Stimulated activated CD8-positive, alpha-beta memory T cell treated with anti-CD3 and anti-CD28 coated beads, Interleukin-2, amount 100 ng/mL, for 1 hour (primary cell): ENCODE results near the gene NUBP2.
A peak's percentile ranks its signal among the peaks of the same experiment; 100 is the strongest.

Source experiments
- DNase-seq, 2 donors: peaks; one replicate each; pipeline ENCODE4 v3.0.0-alpha.2; 2020; ENCODE audit warnings: low read depth in 2 of 2

Gene NUBP2

DNA sequence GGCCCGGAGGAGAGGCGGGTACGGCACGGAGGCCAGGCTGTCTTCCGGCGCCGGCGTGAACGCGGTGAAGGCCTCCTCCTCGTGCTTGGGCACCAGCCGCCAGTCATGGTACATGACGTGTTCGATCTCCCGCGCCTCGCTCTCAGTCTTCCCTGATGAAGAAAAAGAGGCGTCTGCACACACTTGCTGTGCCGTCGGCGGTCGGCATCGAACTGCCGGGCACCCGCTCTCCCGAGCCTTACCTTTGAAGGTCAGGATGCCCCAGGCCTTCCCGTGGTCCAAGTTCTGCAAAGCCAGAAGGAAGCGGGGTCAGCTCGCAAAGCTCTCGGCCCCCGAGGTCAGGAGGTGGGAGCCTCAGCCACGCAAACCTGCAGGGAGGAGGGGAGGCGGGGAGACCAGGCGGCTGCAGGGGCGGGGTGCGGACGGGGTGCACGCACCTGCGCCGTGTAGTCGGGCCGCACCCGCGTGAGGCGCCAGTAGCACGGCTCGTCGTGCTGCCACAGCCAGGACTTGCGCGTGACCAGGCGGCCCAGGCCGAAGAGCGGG lies 10.3 kb upstream of the NUBP2 start, which contains the start of gene EME2:
Gene EME2, plus strand, starts transcription at position 449 of the 546 bp plus-strand sequence. CDS start 418 bp downstream, outside the sequence.
- no peak for DNase-seq

DNA sequence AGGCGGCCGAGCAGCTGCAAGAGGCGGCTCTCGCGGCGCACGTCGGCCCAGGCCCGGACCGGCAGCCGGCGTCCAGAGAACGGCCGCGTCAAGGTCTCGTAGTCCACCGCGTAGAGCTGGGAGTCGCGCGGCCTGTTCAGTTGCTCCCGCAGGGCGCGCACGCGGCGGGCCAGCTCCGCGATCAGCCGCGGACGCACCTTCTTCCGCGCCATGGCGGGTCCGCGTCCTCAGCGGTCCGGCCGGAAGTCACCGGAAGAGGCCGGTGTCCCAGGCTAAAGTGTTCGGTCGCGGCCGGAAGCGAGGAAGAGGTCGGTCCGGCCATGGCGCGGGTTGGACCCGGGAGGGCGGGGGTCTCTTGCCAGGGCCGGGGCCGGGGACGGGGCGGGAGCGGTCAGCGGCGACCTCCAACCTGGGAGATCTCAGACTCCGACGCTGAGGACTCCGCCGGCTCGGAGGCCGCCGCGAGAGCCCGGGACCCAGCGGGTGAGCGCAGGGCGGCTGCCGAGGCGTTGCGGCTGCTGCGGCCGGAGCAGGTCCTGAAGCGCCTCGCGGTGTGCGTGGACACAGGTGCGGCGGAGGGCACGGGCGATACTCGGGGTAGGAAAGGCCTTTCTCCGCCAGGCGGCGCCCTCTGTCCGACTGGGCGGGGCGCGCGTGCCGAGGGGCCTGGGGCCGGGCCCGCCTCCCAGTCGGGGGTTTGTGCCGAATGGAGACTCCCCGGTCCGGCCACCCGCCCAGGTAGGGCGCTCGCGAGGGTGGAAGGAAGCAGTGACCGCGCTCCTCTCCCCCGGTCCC lies 9.7 kb upstream of the NUBP2 start, which contains the start of gene MRPS34:
Gene MRPS34, minus strand, starts transcription at position 227 of the 795 bp plus-strand sequence. Its CDS starts 15 bp downstream, at position 212.
- peak; percentile 54 to 65 for DNase-seq

DNA sequence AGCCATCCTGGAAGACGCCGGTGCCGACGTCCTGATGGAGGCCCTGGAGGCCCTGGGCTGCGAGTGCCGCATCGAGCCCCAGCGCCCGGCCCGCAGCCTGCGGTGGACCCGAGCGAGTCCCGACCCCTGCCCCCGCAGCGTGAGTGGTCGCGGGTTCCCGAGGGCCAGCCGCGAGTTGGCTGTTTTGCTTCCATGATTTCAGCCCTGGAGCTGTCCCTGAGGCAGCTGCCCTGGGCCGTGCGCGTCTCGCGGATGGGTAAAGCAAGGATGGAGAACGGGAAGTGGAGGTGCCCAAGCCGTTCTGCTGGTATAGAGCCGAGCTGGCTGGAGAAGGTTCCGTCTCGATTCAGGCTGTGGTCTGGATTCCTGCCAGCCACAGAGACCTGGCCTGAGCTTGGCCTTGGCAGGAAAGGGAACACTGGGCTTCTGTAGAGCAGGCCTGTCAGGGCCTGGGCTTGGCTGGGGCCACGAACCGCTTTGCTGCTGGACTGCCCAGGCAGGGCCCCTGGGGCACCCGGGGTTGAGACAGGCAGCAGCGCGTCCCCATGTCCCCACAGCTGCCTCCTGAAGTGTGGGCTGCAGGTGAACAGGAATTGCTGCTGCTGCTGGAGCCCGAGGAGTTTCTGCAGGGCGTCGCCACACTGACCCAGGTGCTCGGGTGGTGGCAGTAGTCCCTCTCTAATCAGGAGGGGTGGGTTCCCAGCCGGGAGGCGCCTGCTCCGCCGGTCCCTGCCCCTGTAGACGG lies 8.9 kb upstream of the NUBP2 start:
- no peak for DNase-seq

DNA sequence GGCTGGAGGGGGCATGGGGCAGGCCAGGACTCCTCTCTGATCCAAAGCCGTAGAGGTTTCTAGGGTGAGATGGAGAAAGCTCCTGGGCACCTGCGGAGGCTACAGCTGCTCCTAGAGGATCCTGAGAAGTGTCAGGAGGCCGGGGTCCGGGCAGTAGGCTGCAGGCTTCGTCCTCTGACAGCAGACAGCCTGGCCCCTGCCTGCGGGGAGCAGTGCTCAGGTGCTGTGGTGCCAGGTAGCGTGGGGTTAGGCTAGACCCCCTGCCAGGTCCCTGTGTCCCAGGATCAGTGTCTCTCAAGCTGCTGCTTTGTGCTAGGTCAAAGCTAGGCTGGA lies 8.3 kb upstream of the NUBP2 start:
- DNase-seq, result no peak

DNA sequence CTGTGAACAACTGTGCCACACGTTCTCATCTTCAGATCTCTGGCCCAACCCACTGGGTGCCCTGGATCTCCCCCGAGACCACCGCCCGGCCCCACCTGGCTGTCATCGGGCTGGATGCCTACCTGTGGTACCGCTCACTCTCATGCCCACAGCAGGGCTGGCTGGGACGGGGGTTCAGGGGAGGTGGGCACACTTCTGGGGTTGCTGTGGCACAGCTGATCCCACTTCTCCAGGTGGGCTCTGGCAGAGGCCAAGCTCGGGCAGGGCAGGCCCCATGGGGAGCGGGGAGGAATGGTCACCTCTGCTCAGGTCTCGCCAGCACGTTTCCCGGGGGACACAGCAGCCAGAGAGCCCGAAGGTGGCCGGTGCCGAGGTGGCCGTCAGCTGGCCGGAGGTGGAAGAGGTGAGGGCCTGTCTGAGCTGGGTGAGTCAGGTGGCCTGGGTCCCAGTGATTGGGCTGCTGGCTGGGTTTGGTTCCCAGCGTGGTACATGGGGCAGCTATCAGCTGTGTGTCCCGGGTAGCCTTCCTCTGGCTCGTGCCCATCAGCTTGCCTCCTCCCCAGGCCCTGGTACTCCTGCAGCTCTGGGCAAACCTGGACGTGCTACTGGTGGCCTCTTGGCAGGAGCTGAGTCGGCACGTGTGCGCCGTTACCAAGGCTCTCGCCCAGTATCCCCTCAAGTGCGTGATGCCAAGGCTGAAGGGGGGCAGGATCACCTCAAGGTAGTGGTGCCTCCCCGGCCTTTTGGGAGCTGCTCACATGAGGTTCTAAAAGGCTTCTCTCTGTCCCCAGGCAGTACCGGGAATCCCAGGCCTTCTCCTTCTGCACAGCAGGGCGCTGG lies 7.5 kb upstream of the NUBP2 start:
- no peak for DNase-seq

DNA sequence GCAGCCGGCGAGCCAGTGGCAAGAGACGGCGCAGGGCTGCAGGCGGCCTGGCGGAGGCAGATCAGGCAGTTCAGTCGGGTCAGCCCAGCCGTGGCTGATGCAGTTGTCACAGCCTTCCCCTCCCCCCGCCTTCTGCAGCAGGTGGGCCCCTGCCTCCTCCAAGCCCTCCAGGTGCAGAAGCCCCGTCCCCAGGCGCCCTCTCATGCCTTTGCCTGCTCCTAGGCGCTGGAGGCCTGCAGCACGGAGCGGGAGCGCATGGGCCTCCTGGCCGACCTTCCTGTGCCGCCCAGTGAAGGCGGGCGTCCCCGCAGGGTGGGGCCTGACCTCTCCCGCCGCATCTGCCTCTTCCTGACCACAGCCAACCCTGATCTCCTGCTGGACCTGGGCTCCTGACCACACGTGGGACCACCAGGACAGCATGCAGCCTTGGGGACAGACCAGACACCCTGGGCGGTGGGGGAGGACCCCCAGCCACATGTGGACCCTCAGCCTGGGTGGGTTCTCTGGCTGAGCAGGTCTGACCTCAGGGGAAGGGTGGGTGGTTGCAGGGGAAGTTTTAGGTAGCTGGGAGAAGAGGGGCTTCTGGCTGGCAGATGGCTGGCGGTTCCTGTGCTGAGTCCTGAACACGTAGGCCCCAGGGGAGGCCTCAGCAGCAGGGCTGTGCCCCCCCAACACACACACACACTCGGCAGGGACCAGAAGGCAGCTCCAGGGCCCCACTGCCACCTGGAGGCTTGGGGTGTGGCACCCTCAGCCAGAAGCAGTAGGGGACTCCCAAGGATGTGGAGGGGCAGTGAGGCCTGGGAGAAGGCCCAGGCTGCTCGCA lies 6.7 kb upstream of the NUBP2 start:
- no peak for DNase-seq

DNA sequence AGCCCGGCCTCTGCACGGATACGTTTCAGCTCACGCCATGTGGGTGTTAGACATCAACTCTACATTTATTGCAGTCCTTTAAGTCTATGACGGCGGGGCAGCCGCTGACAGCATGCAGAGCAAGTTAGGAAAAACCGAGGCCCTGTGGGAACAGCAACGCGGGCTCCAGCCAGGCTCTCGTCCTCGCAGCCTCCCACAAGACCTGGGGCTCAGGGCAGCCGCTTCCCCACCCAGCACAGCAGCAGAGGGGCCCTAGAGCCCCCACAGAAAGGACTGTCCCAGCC lies 6.1 kb upstream of the NUBP2 start:
- DNase-seq, result no peak

DNA sequence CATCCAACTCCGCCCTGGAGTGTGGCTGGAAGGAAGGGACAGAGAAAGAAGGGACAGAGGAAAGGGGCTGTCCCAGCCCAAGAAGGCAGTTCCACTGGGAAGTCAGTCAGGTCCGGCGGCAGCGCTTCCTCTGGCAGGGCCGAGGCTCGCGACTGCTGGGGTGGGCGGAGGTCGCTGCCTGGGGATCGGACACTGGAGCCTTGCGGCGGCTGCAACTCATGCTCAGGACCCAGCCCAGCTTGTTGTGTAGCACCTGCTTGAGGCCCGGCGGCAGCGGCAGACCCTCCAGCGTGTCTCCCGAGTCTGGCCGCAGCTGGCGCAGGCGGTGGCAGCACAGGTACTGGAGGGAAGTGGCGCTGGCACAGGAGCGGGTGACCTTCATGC lies 5.8 kb upstream of the NUBP2 start:
- no peak for DNase-seq

DNA sequence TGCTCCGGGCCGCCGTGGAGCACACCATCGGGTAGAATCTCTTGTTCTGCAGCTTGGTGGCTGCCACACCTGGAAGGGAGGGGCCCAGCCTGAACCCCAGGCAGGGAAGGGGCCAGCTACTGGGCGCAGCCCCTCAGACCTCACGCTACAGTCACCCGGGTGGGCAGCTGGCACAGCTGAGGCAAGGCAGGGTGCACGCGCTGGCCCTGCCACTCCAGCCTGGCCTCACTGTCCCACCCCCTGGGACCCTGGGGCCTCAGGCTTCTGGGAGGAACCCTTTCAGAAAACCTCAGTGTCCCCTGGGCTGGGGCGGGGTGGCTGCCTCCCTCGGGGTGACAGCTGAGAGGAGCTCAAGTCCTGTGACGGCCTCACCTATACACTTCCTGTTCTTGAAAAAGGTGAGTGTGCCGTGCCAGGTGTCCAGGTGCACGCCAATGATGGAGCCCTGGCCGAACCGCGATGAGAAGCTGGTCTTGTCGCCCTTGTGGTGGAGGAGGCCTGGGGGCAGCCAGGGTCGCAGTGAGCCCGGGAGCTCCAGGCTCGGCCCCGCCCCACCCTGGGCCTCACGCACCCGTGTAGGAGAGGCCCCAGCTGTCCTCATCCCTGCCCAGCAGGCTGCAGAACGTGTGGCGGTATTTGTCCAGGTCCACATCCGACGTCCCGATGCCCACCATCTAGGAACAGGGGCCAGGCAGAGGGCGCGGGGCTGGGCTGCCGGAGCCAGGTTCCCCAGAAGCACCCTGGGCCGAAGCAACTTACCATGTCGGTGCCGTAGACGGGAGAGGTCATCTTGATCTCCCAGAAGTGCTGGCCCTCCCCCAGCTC lies 5.2 kb upstream of the NUBP2 start:
- no peak for DNase-seq

DNA sequence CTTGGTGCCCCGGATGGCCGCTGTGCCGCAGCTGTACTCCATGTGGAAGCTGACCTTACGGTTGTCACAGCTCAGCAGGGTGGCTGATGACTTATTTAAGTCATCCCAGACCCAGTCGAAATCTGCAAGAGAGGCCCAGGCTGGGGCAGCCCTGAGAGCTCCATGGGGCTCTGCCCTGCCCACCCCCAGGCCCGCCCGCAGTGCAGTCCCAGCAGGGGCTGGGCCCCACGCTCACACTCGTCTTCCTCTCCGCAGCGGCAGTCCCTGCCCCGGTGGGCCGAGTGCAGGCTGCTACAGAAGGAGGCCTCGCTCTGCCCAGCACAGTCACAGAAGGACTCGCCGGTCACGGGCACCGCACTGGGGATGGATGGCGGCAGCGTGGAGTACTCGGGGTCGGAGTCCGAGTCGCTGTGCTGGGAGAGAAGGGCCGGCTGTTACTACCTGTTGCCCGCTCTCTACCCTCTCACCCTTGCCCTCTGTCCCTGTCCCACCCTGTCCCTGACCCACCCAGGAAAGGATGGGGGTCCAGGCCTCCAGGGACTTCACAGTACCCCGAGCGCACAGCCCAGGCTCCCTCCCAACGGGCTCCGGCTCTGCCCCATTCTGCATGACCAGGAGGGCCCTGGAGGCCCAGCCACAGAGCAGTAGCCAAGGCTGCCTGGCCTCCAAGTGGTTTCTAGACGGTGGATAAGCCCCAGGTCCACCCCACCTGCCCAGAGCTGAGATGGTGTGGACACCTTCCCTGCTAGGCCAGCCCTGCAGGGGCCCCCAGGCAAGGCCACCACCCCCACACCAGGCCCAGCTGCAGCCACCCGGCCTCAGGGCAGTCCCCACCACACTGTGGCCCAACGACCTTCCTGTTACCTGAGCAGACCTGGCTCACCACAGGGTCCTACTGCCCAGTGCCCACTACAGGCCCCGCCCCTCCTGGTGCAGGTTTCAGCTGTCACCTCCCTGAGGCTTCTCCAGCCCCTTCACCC lies 4.3 kb upstream of the NUBP2 start:
- DNase-seq, result no peak

DNA sequence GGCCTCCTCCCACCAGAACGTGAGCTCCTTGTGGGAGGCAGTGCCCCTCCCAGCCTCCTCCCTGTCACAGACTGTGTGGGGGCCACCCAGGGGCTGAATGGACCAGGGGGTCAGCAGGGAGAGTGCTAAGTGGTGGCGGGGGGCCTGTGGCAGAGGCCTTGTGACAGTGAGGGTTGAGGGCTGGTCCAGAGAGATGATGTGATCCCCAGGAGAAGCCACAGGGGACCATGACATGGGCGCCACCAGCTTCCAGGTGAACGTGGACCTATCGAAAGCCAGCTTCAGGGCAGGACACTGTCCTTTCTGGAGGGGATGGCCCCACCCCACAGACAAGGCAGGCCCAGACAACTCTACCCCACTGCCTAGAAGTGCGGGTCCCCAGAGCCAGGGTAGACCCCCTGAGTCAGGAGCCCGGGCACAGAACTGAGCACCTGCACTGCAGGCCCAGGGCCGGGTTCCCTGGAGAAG lies 3.5 kb upstream of the NUBP2 start:
- DNase-seq, result no peak

DNA sequence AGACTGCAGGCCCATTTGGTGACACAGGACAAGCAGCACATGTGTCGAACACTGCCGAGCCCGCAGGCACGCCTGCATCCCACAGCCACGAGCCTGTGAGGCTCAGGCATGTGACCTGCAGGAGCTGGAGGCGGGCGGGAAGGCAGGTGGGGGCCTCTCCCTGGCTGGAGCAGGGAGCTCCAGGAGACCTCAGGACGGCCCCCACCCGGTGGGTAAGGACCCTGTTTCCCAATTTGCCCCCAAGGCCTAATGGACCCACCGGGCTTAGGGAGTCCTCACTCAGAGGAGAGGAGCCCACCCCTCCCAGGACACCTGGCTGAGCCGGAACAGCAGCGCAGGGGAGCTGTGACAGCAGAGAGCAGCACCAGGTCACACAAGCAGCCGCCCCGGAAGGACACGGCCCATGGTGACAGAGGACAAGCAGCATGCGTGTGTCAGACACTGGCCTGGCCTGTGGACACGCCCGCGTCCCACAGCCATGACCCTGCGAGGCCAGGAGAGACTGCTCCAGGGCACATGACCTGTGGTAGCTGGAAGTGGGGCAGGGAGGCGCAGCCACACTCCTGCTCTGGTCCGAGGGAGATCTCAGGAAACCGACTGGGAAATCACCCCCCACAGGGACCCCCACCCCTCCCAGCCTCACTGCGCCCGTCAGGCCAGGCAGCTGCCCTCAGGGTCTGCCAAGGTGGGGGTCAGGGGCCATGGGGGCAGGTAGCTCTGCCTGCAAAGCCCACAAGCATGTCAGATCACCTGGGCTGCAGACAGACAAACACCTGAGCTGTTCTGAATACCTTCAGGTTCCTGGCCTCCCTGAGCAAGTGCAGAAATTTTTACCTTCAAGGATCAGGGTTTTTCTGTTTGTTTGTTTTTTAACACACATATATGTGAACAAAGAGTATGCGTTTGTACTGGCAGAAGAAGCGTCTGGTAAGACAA lies 2.8 kb upstream of the NUBP2 start:
- DNase-seq, result no peak

DNA sequence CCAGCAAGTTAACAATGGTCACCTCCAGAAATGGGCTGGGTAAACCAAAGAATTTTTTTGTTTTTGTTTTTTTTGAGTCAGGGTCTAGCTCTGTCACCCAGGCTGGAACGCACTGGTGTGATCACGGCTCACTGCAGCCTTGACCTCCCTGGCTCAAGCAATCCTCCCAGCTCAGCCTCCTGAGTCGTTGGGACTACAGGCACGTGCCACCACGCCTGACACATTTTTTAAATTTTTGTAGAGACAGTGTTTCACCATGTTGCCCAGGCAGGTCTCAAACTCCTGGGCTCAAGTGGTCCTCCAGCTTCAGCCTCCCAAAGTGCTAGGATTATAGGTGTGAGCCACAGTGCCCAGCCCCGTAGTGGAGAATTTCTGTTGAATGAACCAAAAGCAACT lies 2.1 kb upstream of the NUBP2 start:
- DNase-seq, result no peak

DNA sequence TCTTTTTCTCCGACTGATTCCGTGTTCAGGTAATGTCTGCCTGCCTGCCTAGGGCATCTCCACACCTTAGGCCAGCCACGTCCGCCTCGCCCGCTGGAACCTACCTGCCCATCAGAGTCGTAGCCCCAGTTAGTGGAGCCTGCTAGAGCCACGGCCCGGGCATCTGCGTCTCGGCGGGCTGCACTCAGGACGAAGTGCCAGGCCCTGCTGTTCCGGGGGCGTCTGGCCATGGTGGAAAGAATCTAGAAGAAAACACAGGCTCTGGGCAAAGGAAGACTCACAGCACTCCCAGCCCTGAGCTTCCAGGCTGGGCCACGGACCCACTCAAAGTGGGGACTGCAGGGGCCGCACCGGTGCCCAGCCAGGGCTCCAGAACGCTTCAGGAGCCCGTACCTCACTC lies 1.5 kb upstream of the NUBP2 start:
- DNase-seq, result no peak

DNA sequence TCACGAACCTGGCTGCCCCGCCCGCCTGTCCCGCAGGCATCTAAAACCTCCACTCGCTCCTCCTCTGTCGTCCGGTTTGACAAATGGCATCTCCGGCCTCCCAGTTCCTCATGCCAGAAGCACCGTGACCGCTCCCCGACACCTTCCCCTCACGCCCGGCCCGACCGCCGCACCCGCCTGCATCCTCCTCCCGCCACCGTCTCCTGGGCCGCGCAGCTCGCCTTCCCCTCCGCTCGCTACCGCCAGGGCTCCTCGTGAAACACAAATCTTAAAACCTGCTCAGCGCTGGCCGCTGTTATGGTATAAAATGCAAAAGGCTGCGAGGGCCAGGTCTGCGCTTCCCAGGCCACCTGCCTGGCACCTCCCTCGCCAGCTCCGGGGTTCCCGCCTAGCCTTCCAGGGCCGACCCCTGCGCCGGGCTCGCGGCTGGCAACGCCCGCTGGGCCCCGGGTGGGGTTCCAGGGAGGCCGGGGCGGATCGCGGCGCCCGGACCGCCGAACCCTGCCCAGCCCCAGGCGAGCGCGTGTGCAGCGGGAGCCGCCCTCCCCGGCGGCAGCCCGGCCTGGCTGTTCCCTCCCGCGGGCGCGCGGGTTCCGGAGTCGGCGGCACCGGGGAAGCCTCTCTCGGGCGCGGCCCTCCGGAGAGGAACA lies 877 bp upstream of the NUBP2 start:
- no peak for DNase-seq

DNA sequence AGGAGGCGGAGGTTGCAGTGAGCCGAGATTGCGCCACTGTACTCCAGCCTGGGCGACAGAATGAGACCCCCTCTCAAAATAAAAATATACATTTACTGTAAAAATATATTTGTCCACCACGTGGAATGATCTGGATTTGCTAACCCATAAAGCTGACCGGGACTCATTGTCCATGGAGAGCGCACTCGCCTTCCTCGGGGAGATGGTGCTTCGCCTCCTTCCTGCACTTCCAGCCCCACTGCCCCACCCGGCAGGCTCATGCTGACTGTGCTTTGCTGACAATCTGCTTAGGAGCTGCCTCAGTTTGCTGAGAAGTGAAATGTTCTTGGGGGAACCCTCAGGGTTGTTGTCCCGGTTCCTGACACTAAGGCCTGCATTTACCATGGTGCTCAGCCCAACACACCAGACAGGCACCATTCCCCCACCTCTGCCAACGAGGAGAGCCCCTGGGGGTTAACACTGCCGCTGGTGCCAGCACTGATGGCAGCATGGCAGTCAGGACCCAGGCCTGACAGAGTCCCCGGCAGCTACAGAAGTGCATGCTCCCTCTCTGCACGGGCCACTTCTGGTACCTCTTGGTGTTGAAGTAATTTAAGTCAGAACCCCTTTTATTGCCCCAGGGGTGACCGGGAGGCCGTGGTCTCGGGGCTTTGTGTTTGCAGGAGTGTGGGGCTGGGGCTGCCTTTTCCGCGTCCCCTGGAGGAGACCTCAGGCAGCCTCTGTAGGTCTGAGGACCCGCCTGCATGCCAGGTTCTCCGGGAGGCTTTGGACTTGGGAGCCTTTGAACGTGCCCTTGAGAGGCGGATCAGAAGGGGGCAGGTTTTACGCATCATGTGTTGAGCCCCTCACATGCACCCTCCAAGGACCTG lies 2.5 kb downstream of the NUBP2 start:
- no peak for DNase-seq

DNA sequence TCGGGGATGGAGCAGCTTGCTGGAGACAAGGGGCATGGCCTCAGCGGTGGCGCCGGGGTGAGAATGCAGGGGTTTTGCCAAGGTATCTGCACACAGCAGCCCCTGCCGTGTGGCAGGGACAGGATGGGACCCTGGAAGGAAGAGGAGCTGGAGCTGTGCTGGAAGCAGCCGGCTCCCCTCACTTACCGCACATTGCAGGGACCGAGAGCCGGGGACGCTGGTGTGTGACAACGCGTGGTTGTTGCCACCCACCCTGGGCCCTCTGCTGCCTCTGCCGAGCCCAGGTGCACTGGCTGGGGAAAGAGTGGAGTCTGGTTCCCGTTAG lies 3.0 kb downstream of the NUBP2 start:
- no peak for DNase-seq
